Lung microvascular endothelial cell (primary cell): ENCODE measurements around the gene PPP1R3G. TPM values are rescaled to one million over a fixed set of nuclear protein-coding genes. Genes with fewer than 3 reads are reported as not detected.
"Not testable (repeated sequence)": the region's sequence is repeated elsewhere in the genome, so short reads cannot be mapped to it uniquely, and the experiment has no call there.

Experiments used
- DNase-seq, 2 donors: peaks; one replicate each; pipeline versions ENCODE4 v3.0.0 to v3.0.0-alpha.2; 2010; ENCODE audit warnings: low read depth in 2 of 2
- total RNA-seq: library from RNA; depleted of rRNA; stranded (reverse); fragments of >200 nt; gene quantifications from 2 replicates; pipeline ENCODE4 v1.2.1, GENCODE V29; 2014

Gene PPP1R3G
- total RNA-seq, 1 donor from 2014 or later = 1.6 TPM

DNA sequence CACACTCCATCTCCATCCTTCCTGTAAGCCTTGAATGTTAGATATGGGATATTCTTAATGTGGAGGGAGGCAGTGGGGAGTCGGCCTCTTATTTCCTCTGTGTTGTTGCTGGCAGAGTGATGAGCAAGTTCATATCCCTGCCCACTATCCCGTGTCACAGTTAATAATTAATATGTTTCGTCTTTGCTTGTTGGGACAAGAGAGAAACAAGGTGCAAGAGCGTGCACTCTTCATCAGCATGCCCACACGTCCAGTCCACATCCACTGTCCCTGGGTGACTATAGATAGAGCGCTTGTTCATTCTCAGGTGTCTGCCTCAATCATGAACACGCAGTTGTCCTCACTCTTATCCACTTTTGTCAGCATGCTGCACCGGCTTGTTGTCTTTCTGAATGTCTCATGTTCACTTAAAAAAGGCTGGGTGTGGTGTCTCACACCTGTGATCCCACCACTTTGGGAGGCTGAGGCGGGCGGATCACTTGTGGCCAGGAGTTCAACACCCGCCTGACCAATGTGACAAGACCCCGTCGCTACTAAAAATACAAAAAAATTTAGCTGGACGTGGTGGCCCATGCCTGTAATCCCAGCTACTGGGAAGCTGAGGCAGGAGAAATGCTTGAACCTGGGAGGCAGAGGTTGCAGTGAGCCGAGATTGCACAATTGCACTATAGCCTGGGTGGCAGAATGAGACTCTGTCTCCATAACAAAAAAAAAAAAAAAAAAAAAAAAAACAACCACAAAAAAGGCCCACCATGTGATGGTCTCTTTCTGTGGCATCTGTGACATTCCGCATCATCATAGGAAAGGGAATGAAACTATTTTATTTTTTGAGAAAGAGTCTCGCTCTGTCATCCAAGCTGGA, 34.2 kb downstream of the PPP1R3G start:
- no peak for DNase-seq

DNA sequence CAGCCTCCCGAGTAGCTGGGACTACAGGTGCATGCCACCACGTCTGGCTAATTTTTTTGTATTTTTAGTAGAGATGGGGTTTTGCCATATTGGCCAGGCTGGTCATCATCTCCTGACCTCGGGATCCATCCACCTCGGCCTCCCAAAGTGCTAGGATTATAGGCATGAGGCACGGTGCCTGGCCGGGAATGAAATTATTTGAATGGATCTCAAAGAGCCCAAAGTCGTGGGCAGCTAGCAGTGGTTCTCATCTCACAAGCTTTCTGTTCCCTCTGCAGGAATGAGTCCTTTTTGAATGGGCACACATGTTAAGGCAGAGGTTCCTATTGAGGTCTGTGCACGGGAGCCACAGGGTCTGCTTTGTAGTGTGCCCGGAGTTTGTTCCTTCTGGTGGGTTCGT, 34.9 kb downstream of the PPP1R3G start:
- no peak for DNase-seq

DNA sequence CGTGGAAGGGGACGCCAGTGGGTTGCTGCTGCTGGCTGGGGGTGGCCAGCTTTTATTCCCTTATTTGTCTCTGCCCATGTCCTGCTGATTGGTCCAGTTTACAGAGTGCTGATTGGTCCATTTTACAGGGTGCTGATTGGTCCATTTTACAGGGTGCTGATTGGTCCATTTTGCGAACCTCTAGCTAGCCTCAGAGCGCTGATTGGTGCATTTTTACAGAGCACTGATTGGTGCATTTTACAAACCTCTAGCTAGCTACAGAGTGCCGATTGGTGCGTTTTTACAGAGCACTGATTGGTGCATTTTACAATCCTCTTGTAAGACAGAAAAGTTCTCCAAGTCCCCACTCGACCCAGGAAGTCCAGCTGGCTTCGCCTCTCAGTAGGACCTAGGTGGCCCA, 35.4 kb downstream of the PPP1R3G start:
- DNase-seq = not testable (repeated sequence)

DNA sequence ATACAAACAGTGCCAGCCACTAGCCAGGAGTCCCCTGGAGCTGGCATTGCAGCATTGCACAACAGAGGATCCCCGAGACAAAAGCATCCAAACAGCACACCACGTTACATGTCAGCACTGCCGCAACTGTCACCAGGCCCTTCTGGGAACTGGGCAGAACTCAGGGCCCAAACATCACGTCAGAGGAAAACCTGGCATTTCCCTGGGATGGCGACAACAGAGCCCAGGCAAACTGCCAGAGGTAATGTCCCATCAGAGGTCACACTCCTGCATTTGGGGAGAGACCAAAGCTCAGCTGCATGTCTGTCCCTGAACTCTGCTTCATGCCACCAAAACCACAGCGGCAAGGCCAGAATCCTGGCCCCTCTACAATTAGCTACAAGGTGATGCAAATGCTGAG, 36.3 kb downstream of the PPP1R3G start:
- peak in 1 of 2 donors; percentile 34 for DNase-seq

DNA sequence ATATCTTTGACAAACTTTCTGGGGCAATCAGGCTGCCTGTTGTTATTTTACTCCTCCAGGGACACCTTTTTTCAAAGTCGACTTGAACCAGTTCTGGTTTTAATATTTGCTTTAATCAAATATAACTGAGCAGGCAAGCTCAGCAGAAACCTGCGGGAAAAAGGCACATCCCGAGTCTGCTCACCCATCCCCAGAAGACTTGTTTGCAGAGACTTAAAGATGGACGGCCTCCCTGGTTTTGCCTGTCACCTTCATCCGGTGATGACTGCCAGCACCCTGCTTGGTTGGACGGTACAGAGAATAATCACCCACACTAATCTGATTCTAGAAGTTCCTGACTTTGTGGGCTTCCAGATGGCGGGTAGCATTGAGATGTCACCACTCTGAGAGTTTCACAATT, 36.8 kb downstream of the PPP1R3G start:
- no peak for DNase-seq

DNA sequence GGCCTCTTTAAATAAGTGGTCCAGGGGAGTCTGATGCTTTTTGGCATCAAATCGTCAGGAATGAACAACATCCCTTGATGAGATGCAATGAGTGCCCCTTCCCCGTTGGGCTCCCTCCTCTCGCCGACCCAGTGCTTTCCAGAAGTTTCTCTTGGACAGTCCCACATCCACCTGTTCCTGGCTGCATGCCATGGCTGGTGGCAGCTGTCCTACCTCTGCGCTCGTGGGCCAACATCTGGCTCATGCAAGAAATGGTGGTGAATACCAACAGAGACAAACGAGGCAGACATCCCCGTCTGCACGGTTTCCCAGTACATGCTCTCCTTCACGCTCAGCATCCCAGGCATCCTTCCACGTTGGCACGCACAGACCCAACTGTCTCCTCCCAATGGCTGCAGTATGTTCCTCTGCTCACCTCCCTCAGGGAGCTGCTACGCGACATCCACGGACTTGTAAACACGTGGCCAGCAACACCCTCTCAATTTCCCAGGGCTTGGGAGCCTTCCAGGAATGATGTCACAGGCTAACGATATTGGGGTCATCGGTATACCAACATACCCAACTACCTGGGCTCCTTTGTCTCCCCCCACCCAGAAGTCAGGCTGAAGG, 37.5 kb downstream of the PPP1R3G start:
- DNase-seq = no peak

DNA sequence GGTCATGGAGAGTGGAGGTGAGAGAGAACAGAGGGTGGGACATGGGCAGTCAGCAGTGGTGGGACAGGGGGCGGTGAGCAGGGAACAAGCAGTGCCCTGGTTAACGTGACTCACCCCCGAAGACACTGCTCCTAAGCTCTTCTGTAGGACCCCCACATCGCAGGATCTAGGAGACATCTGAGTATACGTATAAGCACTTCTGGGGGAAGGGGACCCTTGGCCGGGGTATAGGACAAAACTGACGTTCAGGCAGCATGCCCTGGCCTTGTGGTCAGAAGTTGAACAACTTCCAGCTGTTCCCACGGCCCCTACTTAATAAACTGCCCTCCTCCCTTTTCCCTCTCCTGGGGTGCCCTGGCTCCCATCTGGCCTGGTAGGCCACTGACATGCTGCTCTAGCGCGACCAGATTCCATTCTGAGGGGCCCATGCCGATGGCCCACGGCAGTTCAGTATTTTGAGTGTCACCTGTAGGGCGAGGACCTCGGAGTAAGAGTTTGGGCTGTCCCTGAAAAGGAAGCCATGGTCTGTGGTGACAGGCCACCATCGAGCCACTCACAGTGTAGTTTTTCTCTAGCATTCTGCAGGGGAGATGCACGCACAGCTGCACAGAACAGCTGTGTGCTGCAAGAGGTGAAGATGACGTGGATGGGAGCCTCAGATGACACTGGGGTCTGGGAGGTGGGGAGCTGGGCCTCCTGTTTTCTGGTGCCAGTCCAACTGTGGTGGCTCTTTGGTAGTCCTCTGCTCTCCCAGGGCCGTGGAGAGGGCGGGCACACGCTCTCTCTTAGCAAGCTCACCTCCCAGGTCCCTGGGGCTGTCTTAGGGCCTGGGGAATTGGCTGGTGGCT, 38.4 kb downstream of the PPP1R3G start:
- no peak for DNase-seq

DNA sequence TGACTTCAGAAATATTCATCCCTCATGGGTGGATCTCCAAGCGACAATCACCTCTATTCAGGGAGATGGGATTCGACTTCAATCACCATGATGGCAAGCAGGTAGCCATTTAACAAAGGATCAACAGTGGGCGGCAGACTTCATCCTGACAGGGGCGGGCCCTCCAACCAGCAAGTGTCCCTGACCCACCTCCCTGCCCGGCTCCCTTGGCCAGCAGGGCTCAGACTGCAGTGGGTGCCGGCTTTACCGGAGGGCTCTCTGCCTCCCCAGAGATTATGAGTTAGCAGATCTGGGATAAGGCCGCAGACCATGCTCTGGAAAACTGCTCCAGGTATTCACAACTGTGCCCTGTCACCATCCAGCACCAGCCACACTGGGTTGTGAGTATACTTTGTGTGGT, 39.4 kb downstream of the PPP1R3G start:
- no peak for DNase-seq

DNA sequence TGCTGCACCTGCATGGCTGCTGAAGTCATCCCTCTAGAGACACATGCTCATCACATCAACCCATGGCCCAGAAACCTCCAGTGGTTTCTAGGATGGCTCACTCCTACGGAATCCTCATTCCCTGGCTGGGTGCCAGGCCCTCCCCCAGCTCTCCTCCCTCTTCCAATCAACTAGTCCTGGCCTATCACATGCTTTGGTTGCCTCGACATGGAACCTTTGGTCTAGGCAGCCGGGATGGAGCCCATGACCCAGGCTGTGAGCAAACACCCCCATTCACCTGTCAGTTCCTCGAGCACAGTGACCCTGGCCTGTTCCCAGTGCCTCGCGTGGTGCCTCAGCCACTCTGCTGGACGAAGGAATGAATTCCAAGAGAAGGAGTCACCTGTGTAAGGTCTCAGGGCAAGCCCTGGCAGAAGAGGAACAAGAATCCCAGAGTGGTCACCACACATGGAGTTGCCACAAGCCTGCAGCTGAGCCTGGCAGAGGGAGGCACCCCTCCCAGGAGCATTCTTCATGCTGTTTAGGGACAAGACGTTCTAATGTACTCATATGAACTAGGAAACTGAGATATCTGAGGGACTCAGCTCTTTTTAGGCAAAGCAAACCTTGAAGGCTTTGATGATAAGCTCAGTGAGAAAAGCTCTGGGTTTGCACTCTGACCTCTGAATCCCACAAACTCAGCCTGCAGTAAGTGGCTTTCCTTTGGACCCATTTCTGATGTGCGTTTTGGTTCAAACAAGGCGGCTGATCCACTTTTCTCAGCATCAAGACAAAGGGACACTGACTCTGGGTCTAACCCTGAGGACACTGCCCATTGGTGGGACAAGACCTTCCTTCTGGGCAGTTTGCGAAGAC, 40.2 kb downstream of the PPP1R3G start:
- peak in 1 of 2 donors; percentile 28 for DNase-seq

DNA sequence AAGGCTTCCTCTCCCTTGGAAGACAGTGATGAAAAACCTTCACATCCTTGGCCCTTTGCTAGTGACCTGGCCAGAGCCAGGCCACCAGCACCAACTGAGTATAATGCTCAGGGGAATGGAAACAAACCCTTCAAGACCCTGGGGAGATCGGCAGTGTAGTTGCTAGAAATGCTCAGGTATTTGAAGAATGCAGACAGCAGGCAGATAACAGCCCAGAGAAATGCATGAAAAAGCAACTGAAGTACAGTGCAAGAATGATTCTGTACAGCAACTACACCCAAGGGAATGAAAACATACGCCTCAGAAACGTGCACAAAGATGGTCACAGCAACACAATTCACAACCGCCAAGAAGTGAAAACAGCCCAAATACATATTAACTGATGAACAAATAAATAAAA, 41.1 kb downstream of the PPP1R3G start:
- DNase-seq = no peak

DNA sequence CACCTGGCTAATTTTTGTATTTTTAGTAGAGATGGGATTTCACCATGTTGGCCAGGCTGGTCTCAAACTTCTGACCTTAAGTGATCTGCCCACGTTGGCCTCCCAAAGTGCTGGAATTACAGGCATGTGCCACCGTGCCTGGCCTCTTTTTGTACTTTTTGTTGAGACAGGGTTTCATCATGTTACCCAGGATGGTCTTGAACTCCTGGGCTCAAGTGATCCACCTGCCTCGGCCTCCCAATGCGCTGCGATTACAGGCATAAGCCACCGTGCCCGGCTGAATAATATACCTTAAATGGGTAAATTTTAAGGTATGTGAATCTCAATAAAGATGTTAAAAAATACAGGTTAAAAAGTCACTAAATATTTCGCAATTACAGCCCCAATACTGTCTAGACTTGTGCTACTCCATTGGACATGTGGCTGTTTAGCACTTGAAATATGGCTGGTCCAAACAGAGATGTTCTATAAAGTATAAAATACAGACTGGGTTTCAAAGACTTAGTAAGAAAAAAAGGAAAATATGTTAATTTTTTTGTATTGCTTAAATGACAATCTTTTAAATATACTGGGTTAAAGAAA, 42.1 kb downstream of the PPP1R3G start:
- no peak for DNase-seq

DNA sequence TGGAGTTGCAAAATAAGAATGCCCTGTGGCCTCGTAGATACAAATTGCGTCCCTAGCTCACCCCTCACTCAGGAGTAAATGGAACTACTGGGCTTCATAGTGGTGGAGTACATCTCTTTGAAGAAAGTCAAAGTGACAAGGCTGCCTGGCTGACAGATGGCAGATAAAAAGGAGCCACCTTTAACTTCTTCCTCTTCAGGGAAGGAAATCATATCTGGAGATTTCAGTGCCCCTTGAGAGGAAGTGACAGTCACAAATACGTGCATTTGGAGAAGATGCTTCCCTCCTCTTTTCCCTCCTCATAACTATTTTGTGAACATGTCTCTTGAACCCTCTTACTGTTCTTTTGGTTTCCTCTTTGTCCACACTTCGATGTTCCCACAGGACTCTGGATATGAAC, 43.2 kb downstream of the PPP1R3G start:
- no peak for DNase-seq

DNA sequence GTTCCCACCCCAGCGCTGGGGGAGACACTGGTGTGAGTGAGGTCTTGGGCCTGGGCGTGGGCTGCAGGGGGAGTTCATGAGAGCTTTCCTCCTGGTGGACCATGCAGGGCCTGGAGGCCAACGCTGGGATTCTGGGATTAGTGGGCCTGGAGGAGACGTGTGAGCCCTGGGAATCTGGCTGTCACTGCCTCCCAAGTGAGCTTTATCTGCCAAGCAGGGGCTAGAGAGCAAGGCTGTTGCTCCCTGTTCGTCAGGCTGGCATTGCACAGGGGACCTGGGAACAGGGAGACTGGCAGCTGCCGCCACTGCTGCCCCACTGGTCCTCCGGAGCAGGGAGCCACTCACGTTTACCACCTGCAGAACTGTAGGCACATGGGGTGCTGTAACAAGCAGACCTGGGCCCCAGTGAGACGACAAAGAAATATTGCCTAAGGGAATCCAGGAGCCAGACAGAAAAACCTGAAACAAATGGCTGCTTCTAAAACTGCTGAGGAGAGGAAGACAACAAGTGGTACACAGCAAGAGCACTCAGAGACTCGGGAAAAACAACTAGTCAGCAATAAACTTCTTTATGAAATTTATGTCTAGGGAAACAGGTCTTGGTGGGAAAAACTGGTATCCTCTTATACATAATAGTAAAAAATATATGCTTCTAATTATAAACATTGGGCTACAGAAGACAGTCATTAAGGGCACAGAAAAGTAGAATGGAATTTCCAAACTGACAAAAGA, 45.2 kb downstream of the PPP1R3G start:
- no peak for DNase-seq

DNA sequence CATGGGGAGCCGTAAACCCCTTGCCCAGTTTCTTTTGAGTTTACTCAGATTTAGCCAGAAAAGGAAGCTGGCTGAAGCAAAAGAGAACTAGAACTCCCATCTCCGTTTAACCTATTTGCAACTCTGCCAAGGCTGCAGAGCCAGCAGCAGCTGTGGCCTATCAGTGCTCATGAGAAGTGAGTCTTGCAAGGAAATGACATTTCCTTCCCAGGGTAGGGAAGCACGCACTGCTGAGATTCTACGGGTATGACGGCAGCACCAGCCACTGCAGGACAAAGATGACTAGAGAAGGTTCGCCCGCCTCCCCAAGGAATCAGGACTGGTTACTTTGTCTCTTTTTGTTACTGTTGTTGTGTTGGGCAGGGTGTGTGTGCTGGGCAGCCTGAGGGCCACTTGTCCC, 47.6 kb downstream of the PPP1R3G start:
- DNase-seq = peak in 1 of 2 donors; percentile 97

DNA sequence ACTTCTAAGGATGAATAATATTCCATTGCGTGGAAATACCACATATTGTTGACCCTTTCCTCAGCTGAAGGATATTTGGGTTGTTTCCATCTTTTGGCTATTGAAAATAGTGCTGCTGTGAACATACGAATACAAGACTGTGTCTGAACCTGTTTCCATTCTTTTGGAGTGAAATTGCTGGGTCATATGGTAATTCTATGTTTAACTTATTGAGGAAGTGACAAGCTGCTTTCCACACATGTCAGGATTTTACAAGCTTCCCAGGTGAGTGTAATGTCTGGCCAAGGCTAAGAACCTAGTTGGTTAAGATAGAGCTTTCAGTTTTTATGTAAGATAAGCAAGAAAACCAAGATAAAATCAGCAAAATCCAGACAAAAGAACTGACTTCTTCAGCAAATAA, 48.8 kb downstream of the PPP1R3G start:
- DNase-seq = no peak

DNA sequence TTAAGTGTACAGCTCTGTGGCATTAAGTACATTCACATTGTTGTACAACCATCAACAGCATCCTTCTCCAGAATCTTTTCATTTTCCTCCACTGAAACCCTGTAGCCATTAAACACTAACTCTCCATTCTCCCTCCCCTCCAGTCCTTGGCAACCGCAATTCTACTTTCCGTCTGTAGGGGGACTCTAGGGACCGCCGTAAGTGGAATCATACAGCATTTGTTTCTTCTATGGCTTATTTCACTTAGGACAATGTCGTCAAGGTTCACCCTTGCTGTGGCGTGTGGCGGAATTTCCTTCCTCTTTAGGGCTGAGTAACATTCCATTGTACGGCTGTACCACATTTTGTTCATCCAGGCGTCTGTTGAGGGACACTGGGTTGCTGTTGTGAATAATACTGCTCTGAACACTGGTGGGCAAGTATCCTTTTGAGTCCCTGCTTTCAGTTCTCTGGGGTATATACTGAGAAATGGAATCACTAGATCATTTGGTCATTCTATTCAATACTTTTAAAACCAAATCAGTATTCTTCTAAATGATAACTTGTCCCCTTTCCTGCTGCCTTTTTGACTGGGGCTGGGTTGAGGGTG, 50.7 kb downstream of the PPP1R3G start:
- DNase-seq = peak; percentile 69 to 75

DNA sequence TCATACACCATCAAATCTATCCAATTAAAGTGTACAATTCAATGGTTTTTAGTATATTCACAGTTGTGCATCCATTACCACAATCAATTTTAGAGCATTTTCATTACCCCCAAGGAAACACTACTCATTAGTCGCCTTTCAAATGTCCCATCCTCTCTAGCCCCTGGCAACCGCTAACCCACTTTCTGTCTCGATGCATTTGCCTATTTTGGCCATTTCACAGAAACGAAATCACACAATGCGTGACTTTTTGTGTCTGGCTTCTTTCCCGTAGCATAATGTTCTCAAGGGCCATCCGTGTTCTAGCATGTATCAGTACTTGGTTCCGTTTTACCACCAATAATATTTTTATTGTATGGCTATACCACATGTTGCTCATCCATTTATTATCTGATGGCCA, 51.7 kb downstream of the PPP1R3G start:
- DNase-seq = no peak
